Measurements from ENCODE around the gene GABRD. TPM values are rescaled to one million over a fixed set of nuclear protein-coding genes. Genes with fewer than 3 reads are reported as not detected.
"Not testable (repeated sequence)": the region's sequence is repeated elsewhere in the genome, so short reads cannot be mapped to it uniquely, and the experiment has no call there.

Gene GABRD
- total and polyA plus RNA-seq, 2 of the 13 experiments (the other 11 are each of a cell fraction or from before 2014, with no cell fraction given): not detected

GRCh38 chr1:1981142-1981500 lies 38.0 kb upstream of the GABRD start (continued):
- TF ChIP-seq GATA4 (IDR thresholded peaks at IDR 0.05; ENCODE audit: borderline replicate concordance, low read depth) (no peak), NAIF1 (CRISPR knock-in tag; IDR thresholded peaks at IDR 0.05; ENCODE audit: borderline replicate concordance) (no peak), PHB2 (IDR thresholded peaks at IDR 0.05; ENCODE audit: partially characterized antibody) (no peak)
- TF ChIP-seq, protein P1, sequence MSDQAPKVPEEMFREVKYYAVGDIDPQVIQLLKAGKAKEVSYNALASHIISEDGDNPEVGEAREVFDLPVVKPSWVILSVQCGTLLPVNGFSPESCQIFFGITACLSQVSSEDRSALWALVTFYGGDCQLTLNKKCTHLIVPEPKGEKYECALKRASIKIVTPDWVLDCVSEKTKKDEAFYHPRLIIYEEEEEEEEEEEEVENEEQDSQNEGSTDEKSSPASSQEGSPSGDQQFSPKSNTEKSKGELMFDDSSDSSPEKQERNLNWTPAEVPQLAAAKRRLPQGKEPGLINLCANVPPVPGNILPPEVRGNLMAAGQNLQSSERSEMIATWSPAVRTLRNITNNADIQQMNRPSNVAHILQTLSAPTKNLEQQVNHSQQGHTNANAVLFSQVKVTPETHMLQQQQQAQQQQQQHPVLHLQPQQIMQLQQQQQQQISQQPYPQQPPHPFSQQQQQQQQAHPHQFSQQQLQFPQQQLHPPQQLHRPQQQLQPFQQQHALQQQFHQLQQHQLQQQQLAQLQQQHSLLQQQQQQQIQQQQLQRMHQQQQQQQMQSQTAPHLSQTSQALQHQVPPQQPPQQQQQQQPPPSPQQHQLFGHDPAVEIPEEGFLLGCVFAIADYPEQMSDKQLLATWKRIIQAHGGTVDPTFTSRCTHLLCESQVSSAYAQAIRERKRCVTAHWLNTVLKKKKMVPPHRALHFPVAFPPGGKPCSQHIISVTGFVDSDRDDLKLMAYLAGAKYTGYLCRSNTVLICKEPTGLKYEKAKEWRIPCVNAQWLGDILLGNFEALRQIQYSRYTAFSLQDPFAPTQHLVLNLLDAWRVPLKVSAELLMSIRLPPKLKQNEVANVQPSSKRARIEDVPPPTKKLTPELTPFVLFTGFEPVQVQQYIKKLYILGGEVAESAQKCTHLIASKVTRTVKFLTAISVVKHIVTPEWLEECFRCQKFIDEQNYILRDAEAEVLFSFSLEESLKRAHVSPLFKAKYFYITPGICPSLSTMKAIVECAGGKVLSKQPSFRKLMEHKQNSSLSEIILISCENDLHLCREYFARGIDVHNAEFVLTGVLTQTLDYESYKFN (CRISPR knock-in tag; conservative IDR thresholded peaks at IDR 0.05): no peak

GRCh38 chr1:1981631-1982327 lies 37.4 kb upstream of the GABRD start:
- CTCF ChIA-PET (ENCODE audit: low intra/inter-chr PET ratio, low total read pairs); H3K36me3 ChIP-seq (replicated peaks in 1 of 2; ENCODE audit: control insufficient read depth in 1 of 2, insufficient read depth in 2 of 2, low read length in 2 of 2); H3K79me2 ChIP-seq (ENCODE audit: insufficient read depth, low read length); H3K4me2 ChIP-seq (ENCODE audit: low read depth, low read length); H4K20me1 ChIP-seq (ENCODE audit: insufficient read depth, low read length); H3K9me3 ChIP-seq (ENCODE audit: low read length); H3K27ac ChIP-seq (ENCODE audit: extremely low read length, insufficient read depth, low read length); intact Hi-C loops (cut with micrococcal nuclease; ENCODE audit: unreplicated experiment); H3K4me3 ChIP-seq (replicated peaks in 1 of 3; ENCODE audit: insufficient read depth in 1 of 3, low read depth in 2 of 3, low read length in 3 of 3); FAIRE-seq; POLR2A ChIA-PET; DNase-seq (ENCODE audit: low spot score); H3K9ac ChIP-seq (ENCODE audit: insufficient read depth, low read depth, low read length); ATAC-seq; BruUV-seq (replicated peaks); in situ Hi-C loops (cut with HindIII; ENCODE audit: extremely low pct_ligation_motif_present, low pct_unique_long_range_greater_than_20kb); H2AFZ ChIP-seq (ENCODE audit: low read length): not testable (repeated sequence)
- H3K4me1 ChIP-seq (ENCODE audit: insufficient read depth, low read length): peaks cover 26% of the 10 kb centered on the region
- peaks cover 11 to 30% of the 10 kb centered on the region in 2 experiments; a peak in 4 of 5 replicates for H3K27me3 ChIP-seq (ENCODE audit: control insufficient read depth in 1 of 2, insufficient read depth in 2 of 2, low read length in 2 of 2)
- 94% methylated on average over 48 of the region's 73 CpGs for WGBS (ENCODE audit: low lambda C conversion rate)

Measured in HepG2 (cell line).